ENCODE measurements around the gene YAP1. TPM values are rescaled to one million over a fixed set of nuclear protein-coding genes. Genes with fewer than 3 reads are reported as not detected.

YAP1 gene
- total RNA-seq, 4 donors from 2014 or later, result 168 to 230 (median 194) TPM

- Histone ChIP-seq H3K27me3 (no peaks in the 10 kb centered on the region), H3K4me3 (no peak overlapping the region), H3K27ac (peak overlapping the region; percentile 33 to 39), H3K4me1 (peaks cover 6 to 13% of the 10 kb centered on the region in 2 donors), H3K36me3 (no peaks in the 10 kb centered on the region), H3K9me3 (no peaks in the 10 kb centered on the region)
- TF ChIP-seq POLR2A (IDR thresholded peaks at IDR 0.05), result no peak
- TF ChIP-seq, protein P1, sequence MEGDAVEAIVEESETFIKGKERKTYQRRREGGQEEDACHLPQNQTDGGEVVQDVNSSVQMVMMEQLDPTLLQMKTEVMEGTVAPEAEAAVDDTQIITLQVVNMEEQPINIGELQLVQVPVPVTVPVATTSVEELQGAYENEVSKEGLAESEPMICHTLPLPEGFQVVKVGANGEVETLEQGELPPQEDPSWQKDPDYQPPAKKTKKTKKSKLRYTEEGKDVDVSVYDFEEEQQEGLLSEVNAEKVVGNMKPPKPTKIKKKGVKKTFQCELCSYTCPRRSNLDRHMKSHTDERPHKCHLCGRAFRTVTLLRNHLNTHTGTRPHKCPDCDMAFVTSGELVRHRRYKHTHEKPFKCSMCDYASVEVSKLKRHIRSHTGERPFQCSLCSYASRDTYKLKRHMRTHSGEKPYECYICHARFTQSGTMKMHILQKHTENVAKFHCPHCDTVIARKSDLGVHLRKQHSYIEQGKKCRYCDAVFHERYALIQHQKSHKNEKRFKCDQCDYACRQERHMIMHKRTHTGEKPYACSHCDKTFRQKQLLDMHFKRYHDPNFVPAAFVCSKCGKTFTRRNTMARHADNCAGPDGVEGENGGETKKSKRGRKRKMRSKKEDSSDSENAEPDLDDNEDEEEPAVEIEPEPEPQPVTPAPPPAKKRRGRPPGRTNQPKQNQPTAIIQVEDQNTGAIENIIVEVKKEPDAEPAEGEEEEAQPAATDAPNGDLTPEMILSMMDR (IDR thresholded peaks at IDR 0.05), result no peak
- no peak for DNase-seq
- intact Hi-C loops (cut with DNase I; ENCODE audit: low total_unique reads), result no loop called here
Observed at GRCh38 chr11:102184269-102184987, 74.2 kb downstream of the YAP1 start.

DNA sequence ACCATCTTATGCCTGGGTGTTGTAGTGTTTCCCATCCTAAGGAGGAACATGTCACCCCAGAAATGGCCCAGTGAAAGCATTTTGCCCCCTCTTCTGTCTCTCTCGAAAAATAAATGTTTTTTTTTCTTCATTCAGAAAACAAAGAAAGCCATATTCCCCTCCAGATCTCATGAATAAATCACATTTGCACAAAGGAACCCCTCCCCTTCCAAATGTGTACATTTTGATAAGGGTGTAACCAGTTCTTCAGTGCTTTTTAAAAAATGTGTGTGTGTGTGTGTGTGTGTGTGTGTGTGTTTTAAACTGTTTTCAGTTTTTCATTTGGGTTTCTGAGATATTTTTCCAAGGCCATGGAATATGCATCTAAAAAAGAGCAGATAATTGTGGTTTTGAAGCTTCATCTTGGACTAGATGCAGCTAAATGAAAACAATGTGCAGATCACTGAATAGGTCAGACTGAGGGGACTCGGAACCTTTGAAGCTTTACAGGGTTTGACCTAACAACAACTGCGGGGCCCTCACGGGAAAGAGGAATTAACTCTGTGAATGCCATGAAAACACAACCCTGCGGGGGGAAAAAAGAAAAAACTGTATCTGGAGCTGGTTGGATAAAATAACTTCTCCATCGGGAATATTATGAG lies 76.4 kb downstream of the YAP1 start:
- intact Hi-C loops (cut with DNase I; ENCODE audit: low total_unique reads), result no loop called here
- H3K9me3 ChIP-seq, result no peaks in the 10 kb centered on the region
- DNase-seq, result no peak
- TF ChIP-seq, protein P1 (IDR thresholded peaks at IDR 0.05), result no peak
- TF ChIP-seq POLR2A (IDR thresholded peaks at IDR 0.05), result no peak
- H3K4me3 ChIP-seq, result no peak overlapping the region
- no peaks in the 10 kb centered on the region for H3K36me3 ChIP-seq
- peaks cover 6 to 13% of the 10 kb centered on the region in 2 donors for H3K4me1 ChIP-seq
- peak overlapping the region; percentile 58 to 62 for H3K27ac ChIP-seq
- H3K27me3 ChIP-seq, result no peaks in the 10 kb centered on the region

DNA sequence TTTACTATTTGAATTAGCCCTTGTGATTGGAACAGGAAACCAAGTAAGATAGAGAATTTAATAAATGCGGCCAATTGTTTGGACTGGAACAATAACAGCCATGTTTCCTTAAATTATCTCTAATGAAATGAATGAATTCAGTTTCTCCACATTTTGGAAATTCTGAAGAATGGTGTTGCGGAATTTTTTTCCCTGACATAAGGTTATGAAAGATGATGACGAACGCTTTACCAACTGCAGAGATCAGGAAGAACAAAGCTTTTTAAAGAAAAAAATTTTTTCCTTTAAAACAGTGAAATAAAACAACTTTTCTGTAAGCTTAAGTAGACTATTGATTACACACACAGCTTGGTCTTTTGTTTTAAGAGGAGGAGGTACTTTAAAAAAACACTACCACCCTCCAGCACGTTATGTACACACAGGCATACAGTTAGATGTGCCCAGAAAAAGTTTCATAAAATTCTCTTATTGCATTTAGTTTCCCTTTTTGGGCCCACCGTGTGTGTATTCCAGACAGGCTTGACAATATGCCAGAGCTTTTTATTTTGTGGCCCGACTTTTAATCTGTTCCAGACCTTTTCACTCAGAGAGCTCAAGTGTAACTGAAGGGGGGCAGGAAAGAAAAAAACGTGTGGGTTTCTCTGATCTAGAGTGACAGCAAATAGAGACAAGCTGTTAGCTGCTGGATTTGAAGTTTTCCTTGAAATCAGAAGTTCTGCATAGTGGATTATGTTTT lies 77.3 kb downstream of the YAP1 start:
- H3K27ac ChIP-seq, result peak overlapping the region; percentile 58 to 62
- no peaks in the 10 kb centered on the region for H3K27me3 ChIP-seq
- no peak for DNase-seq
- no peak for TF ChIP-seq POLR2A (IDR thresholded peaks at IDR 0.05)
- TF ChIP-seq, protein P1 (IDR thresholded peaks at IDR 0.05), result no peak
- H3K4me1 ChIP-seq, result peaks cover 6 to 14% of the 10 kb centered on the region in 2 donors
- no peaks in the 10 kb centered on the region for H3K9me3 ChIP-seq
- no peak overlapping the region for H3K4me3 ChIP-seq
- intact Hi-C loops (cut with DNase I; ENCODE audit: low total_unique reads), result no loop called here
- no peaks in the 10 kb centered on the region for H3K36me3 ChIP-seq

GRCh38 chr11:102188488-102188887 lies 78.2 kb downstream of the YAP1 start:
- peak overlapping the region; percentile 58 to 62 for H3K27ac ChIP-seq
- no peak for DNase-seq
- no peaks in the 10 kb centered on the region for H3K9me3 ChIP-seq
- no peak overlapping the region for H3K4me3 ChIP-seq
- TF ChIP-seq, protein P1 (IDR thresholded peaks at IDR 0.05), result no peak
- TF ChIP-seq POLR2A (IDR thresholded peaks at IDR 0.05), result no peak
- intact Hi-C loops (cut with DNase I; ENCODE audit: low total_unique reads), result no loop called here
- H3K4me1 ChIP-seq, result peaks cover 6 to 19% of the 10 kb centered on the region in 2 donors
- no peaks in the 10 kb centered on the region for H3K36me3 ChIP-seq
- no peaks in the 10 kb centered on the region for H3K27me3 ChIP-seq

DNA sequence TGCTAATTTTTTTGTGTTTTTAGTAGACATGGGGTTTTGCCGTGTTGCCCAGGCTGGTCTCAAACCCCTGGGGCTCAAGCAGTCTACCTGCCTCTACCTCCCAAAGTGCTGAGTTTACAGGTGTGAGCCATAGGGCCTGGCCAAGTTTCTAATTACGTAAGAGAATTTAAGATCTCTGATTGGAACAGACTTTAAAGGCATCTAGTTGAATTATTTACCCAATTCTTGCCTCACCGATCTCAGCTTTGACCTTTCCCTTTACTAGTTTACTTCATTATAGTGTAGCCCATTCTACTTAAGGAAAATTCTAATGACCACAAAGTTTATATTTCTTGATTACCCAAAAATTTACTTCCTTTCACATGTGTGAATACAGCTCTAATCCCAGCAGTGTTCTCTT lies 81.6 kb downstream of the YAP1 start:
- peaks cover 0 to 19% of the 10 kb centered on the region in 2 donors for H3K4me1 ChIP-seq
- DNase-seq, result no peak
- H3K27me3 ChIP-seq, result no peaks in the 10 kb centered on the region
- no peak for TF ChIP-seq POLR2A (IDR thresholded peaks at IDR 0.05)
- TF ChIP-seq, protein P1 (IDR thresholded peaks at IDR 0.05), result no peak
- intact Hi-C loops (cut with DNase I; ENCODE audit: low total_unique reads), result no loop called here
- no peaks in the 10 kb centered on the region for H3K9me3 ChIP-seq
- H3K4me3 ChIP-seq, result no peak overlapping the region
- no peak overlapping the region for H3K27ac ChIP-seq
- no peaks in the 10 kb centered on the region for H3K36me3 ChIP-seq

All from uterus (tissue), 4 donors.